WTC11 (cell line): ENCODE measurements around the gene BABAM2.

Experiments
- ATF1 ChIP-seq: sonication (generic); formaldehyde crosslinking; IDR thresholded peaks from 2 replicates; pipeline ENCODE4 v1.8.1; 2023; ENCODE audit warnings: mild to moderate bottlenecking, moderate library complexity, missing genetic modification reagents
- CBFB ChIP-seq: sonication (generic); formaldehyde crosslinking; IDR thresholded peaks from 2 replicates; pipeline ENCODE4 v1.8.1; 2022; ENCODE audit warnings: mild to moderate bottlenecking, low read depth, missing genetic modification reagents
- CREB1 ChIP-seq: sonication (generic); formaldehyde crosslinking; IDR thresholded peaks from 2 replicates; pipeline ENCODE4 v1.8.0; 2023; ENCODE audit warnings: mild to moderate bottlenecking, missing genetic modification reagents
- ESRRA ChIP-seq: sonication (generic); formaldehyde crosslinking; IDR thresholded peaks from 2 replicates; pipeline ENCODE4 v1.8.1; 2022; ENCODE audit warnings: mild to moderate bottlenecking, missing genetic modification reagents, borderline replicate concordance
- NFYB ChIP-seq: sonication (generic); formaldehyde crosslinking; conservative IDR thresholded peaks from 2 replicates; pipeline ENCODE4 v1.8.0; 2022; ENCODE audit warnings: low read depth, missing genetic modification reagents
- RELA ChIP-seq: sonication (generic); formaldehyde crosslinking; IDR thresholded peaks from 2 replicates; pipeline ENCODE4 v1.8.1; 2022; ENCODE audit warnings: missing genetic modification reagents, mild to moderate bottlenecking, borderline replicate concordance
- TF ChIP-seq, protein P1 (sequence below): fragments of 200-600 bp; IDR thresholded peaks from 2 replicates; pipeline ENCODE4 v1.8.0; 2022; ENCODE audit warnings: antibody characterized with exemption
- TF ChIP-seq, protein P2 (sequence below): sonication (generic); formaldehyde crosslinking; IDR thresholded peaks from 2 replicates; pipeline ENCODE4 v1.8.1; 2022; ENCODE audit warnings: low read depth, mild to moderate bottlenecking, moderate library complexity, missing genetic modification reagents, borderline replicate concordance
- TF ChIP-seq, protein P3 (sequence below): sonication (generic); formaldehyde crosslinking; IDR thresholded peaks from 2 replicates; pipeline ENCODE4 v1.8.0; 2022; ENCODE audit warnings: mild to moderate bottlenecking, missing genetic modification reagents
- TF ChIP-seq, protein P4 (sequence below): sonication (generic); formaldehyde crosslinking; IDR thresholded peaks from 2 replicates; pipeline ENCODE4 v1.8.1; 2022; ENCODE audit warnings: missing genetic modification reagents, borderline replicate concordance

DNA sequence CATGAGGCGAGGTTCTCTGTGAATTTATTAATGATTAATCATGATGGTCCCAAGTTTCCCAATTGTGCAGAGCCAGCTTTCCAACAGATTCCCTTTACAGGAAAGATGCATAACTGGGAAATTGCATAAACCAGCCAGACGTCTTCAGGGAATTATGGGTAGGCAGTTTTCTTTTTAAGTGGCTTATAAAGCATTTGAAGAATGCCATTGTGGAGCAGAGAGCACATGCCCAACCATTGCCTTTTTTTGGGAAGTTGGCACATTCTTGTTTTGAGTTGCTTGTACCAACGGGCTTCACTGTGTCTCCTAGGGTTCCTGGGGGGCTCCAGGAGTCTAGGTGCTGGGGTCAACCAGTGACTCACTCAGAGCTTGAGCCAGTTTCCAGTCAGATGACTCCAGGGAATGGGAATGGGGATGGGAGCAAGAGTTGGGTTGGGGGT is 270.5 kb downstream of the BABAM2 start:
- TF ChIP-seq, protein P1, sequence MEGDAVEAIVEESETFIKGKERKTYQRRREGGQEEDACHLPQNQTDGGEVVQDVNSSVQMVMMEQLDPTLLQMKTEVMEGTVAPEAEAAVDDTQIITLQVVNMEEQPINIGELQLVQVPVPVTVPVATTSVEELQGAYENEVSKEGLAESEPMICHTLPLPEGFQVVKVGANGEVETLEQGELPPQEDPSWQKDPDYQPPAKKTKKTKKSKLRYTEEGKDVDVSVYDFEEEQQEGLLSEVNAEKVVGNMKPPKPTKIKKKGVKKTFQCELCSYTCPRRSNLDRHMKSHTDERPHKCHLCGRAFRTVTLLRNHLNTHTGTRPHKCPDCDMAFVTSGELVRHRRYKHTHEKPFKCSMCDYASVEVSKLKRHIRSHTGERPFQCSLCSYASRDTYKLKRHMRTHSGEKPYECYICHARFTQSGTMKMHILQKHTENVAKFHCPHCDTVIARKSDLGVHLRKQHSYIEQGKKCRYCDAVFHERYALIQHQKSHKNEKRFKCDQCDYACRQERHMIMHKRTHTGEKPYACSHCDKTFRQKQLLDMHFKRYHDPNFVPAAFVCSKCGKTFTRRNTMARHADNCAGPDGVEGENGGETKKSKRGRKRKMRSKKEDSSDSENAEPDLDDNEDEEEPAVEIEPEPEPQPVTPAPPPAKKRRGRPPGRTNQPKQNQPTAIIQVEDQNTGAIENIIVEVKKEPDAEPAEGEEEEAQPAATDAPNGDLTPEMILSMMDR: no peak
- TF ChIP-seq, protein P2, sequence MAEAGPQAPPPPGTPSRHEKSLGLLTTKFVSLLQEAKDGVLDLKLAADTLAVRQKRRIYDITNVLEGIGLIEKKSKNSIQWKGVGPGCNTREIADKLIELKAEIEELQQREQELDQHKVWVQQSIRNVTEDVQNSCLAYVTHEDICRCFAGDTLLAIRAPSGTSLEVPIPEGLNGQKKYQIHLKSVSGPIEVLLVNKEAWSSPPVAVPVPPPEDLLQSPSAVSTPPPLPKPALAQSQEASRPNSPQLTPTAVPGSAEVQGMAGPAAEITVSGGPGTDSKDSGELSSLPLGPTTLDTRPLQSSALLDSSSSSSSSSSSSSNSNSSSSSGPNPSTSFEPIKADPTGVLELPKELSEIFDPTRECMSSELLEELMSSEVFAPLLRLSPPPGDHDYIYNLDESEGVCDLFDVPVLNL (CRISPR knock-in tag): no peak
- TF ChIP-seq CREB1 (CRISPR knock-in tag): no peak
- TF ChIP-seq RELA (CRISPR knock-in tag): no peak
- no peak for TF ChIP-seq ESRRA
- no peak for TF ChIP-seq CBFB (CRISPR knock-in tag)
- TF ChIP-seq, protein P3, sequence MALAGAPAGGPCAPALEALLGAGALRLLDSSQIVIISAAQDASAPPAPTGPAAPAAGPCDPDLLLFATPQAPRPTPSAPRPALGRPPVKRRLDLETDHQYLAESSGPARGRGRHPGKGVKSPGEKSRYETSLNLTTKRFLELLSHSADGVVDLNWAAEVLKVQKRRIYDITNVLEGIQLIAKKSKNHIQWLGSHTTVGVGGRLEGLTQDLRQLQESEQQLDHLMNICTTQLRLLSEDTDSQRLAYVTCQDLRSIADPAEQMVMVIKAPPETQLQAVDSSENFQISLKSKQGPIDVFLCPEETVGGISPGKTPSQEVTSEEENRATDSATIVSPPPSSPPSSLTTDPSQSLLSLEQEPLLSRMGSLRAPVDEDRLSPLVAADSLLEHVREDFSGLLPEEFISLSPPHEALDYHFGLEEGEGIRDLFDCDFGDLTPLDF (CRISPR knock-in tag): no peak
- TF ChIP-seq ATF1 (CRISPR knock-in tag): no peak
- no peak for TF ChIP-seq NFYB
- TF ChIP-seq, protein P4, sequence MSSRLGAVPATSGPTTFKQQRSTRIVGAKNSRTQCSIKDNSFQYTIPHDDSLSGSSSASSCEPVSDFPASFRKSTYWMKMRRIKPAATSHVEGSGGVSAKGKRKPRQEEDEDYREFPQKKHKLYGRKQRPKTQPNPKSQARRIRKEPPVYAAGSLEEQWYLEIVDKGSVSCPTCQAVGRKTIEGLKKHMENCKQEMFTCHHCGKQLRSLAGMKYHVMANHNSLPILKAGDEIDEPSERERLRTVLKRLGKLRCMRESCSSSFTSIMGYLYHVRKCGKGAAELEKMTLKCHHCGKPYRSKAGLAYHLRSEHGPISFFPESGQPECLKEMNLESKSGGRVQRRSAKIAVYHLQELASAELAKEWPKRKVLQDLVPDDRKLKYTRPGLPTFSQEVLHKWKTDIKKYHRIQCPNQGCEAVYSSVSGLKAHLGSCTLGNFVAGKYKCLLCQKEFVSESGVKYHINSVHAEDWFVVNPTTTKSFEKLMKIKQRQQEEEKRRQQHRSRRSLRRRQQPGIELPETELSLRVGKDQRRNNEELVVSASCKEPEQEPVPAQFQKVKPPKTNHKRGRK: no peak
